ENCODE measurements around the gene NAGA. TPM values are rescaled to one million over a fixed set of nuclear protein-coding genes. Genes with fewer than 3 reads are reported as not detected.

Gene NAGA
- total RNA-seq, 1 donor from 2014 or later: 8.9 TPM

GRCh38 chr22:42066937-42067336, 3.7 kb downstream of the NAGA start:
- H3K9me3 Mint-ChIP-seq (ENCODE audit: unreplicated experiment): no peaks in the 10 kb centered on the region
- Histone ChIP-seq H2AFZ (ENCODE audit: low read depth, low read length) (no peak overlapping the region), H3K27ac (ENCODE audit: low read depth, low read length) (no peak overlapping the region), H3K27me3 (ENCODE audit: insufficient read depth, low read length) (no peaks in the 10 kb centered on the region), H3K4me2 (ENCODE audit: low read length) (no peak overlapping the region), H4K20me1 (ENCODE audit: insufficient read depth, low read length) (no peaks in the 10 kb centered on the region), H3K9ac (ENCODE audit: low read length) (no peak overlapping the region), H3K79me2 (ENCODE audit: insufficient read depth, low read length) (no peaks in the 10 kb centered on the region), H3K4me1 (ENCODE audit: insufficient read depth, low read length) (peaks cover 14% of the 10 kb centered on the region), H3K4me3 (ENCODE audit: insufficient read depth, low read depth, low read length) (no peak overlapping the region), H3K9me3 (ENCODE audit: insufficient read depth, low read depth, low read length) (no peaks in the 10 kb centered on the region), H3K36me3 (ENCODE audit: insufficient read depth, low read length) (no peaks in the 10 kb centered on the region)
- H3K27me3 Mint-ChIP-seq (ENCODE audit: low read depth, unreplicated experiment): no peaks in the 10 kb centered on the region
- H3K36me3 Mint-ChIP-seq (ENCODE audit: low read depth, unreplicated experiment): peaks cover 11% of the 10 kb centered on the region
- H3K27ac Mint-ChIP-seq (ENCODE audit: unreplicated experiment): no peak overlapping the region
- DNase-seq (ENCODE audit: low read depth) (no peak), FAIRE-seq (no peak)
- no peak overlapping the region for H3K4me3 Mint-ChIP-seq (ENCODE audit: unreplicated experiment)
- TF ChIP-seq CTCF (IDR thresholded peaks at IDR 0.05; ENCODE audit: insufficient read depth, low read depth, low read length) (no peak), EZH2 (IDR thresholded peaks at IDR 0.05; ENCODE audit: insufficient read depth, low read length) (no peak)
- no peaks in the 10 kb centered on the region for H3K4me1 Mint-ChIP-seq (ENCODE audit: low read depth, unreplicated experiment)

GRCh38 chr22:42066126-42066761, 4.4 kb downstream of the NAGA start:
- FAIRE-seq (no peak), DNase-seq (ENCODE audit: low read depth) (no peak)
- Mint-ChIP-seq H3K27me3 (ENCODE audit: low read depth, unreplicated experiment) (no peaks in the 10 kb centered on the region), H3K36me3 (ENCODE audit: low read depth, unreplicated experiment) (peaks cover 9% of the 10 kb centered on the region), H3K9me3 (ENCODE audit: unreplicated experiment) (no peaks in the 10 kb centered on the region), H3K4me1 (ENCODE audit: low read depth, unreplicated experiment) (no peaks in the 10 kb centered on the region), H3K27ac (ENCODE audit: unreplicated experiment) (no peak overlapping the region), H3K4me3 (ENCODE audit: unreplicated experiment) (no peak overlapping the region)
- no peaks in the 10 kb centered on the region for H3K27me3 ChIP-seq (ENCODE audit: insufficient read depth, low read length)
- no peaks in the 10 kb centered on the region for H3K36me3 ChIP-seq (ENCODE audit: insufficient read depth, low read length)
- peaks cover 12% of the 10 kb centered on the region for H3K4me1 ChIP-seq (ENCODE audit: insufficient read depth, low read length)
- no peak overlapping the region for H3K4me2 ChIP-seq (ENCODE audit: low read length)
- H2AFZ ChIP-seq (ENCODE audit: low read depth, low read length): no peak overlapping the region
- H3K27ac ChIP-seq (ENCODE audit: low read depth, low read length): no peak overlapping the region
- H3K4me3 ChIP-seq (ENCODE audit: insufficient read depth, low read depth, low read length): no peak overlapping the region
- no peaks in the 10 kb centered on the region for H3K9me3 ChIP-seq (ENCODE audit: insufficient read depth, low read depth, low read length)
- H3K79me2 ChIP-seq (ENCODE audit: insufficient read depth, low read length): no peaks in the 10 kb centered on the region
- H4K20me1 ChIP-seq (ENCODE audit: insufficient read depth, low read length): no peaks in the 10 kb centered on the region
- TF ChIP-seq EZH2 (IDR thresholded peaks at IDR 0.05; ENCODE audit: insufficient read depth, low read length): no peak
- no peak for TF ChIP-seq CTCF (IDR thresholded peaks at IDR 0.05; ENCODE audit: insufficient read depth, low read depth, low read length)
- no peak overlapping the region for H3K9ac ChIP-seq (ENCODE audit: low read length)

GRCh38 chr22:42065438-42066125, 5.0 kb downstream of the NAGA start:
- Histone ChIP-seq H3K79me2 (ENCODE audit: insufficient read depth, low read length) (no peaks in the 10 kb centered on the region), H4K20me1 (ENCODE audit: insufficient read depth, low read length) (no peaks in the 10 kb centered on the region), H3K27me3 (ENCODE audit: insufficient read depth, low read length) (no peaks in the 10 kb centered on the region), H3K4me2 (ENCODE audit: low read length) (no peak overlapping the region), H3K4me3 (ENCODE audit: insufficient read depth, low read depth, low read length) (no peak overlapping the region), H3K4me1 (ENCODE audit: insufficient read depth, low read length) (peaks cover 7% of the 10 kb centered on the region), H3K27ac (ENCODE audit: low read depth, low read length) (no peak overlapping the region), H3K36me3 (ENCODE audit: insufficient read depth, low read length) (peaks cover 2% of the 10 kb centered on the region), H3K9me3 (ENCODE audit: insufficient read depth, low read depth, low read length) (no peaks in the 10 kb centered on the region), H2AFZ (ENCODE audit: low read depth, low read length) (no peak overlapping the region), H3K9ac (ENCODE audit: low read length) (no peak overlapping the region)
- DNase-seq (ENCODE audit: low read depth) (no peak), FAIRE-seq (no peak)
- no peak for TF ChIP-seq EZH2 (IDR thresholded peaks at IDR 0.05; ENCODE audit: insufficient read depth, low read length)
- TF ChIP-seq CTCF (IDR thresholded peaks at IDR 0.05; ENCODE audit: insufficient read depth, low read depth, low read length): no peak
- Mint-ChIP-seq H3K27me3 (ENCODE audit: low read depth, unreplicated experiment) (no peaks in the 10 kb centered on the region), H3K9me3 (ENCODE audit: unreplicated experiment) (no peaks in the 10 kb centered on the region), H3K36me3 (ENCODE audit: low read depth, unreplicated experiment) (peaks cover 14% of the 10 kb centered on the region), H3K4me3 (ENCODE audit: unreplicated experiment) (no peak overlapping the region), H3K4me1 (ENCODE audit: low read depth, unreplicated experiment) (no peaks in the 10 kb centered on the region), H3K27ac (ENCODE audit: unreplicated experiment) (no peak overlapping the region)

Measured in astrocyte (in vitro differentiated cells and primary cell).